ENCODE results near the gene OR2G6.

OR2G6 gene

DNA sequence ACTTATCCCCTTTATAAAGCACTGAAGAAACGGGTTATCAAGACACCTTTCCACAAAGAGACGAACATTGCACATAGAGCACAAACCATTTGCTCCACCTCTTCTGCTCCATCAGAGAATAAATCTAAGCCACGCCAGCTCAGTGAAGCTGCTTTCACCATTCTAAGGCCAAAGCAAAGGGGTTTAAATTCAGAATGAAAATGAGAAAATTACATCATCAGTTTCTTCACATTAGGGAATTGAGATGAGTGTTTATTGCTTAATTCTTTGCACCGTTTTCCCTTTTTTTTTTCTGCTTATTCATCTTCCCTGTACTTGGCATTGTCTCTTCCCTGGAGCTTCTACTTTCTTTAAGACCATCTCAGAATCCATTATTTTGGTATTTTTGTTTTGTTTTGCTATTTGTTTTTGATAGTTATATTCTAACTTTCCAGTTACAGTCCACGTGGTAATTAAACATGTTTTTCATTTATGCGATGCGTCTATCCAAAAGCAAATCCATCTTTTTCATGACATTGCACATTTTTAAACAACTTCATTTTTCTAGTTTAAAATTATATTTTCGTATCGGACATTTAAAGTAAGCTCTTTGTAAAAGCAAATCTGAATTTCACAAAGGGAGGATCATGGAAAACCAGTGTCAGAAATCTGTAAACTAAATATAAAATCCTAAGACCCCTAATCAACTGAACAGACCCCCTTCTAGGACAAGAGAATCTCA lies 68.5 kb downstream of the OR2G6 start:
- no peak for DNase-seq
